Glomerular visceral epithelial cell (primary cell): ENCODE measurements around the gene PXK.
"Not testable (repeated sequence)": the region's sequence is repeated elsewhere in the genome, so short reads cannot be mapped to it uniquely, and the experiment has no call there.

ENCODE experiments used
- DNase-seq: peaks from one replicate; pipeline ENCODE4 v3.0.0-alpha.2; 2016; ENCODE audit errors: extremely low spot score

PXK gene

DNA sequence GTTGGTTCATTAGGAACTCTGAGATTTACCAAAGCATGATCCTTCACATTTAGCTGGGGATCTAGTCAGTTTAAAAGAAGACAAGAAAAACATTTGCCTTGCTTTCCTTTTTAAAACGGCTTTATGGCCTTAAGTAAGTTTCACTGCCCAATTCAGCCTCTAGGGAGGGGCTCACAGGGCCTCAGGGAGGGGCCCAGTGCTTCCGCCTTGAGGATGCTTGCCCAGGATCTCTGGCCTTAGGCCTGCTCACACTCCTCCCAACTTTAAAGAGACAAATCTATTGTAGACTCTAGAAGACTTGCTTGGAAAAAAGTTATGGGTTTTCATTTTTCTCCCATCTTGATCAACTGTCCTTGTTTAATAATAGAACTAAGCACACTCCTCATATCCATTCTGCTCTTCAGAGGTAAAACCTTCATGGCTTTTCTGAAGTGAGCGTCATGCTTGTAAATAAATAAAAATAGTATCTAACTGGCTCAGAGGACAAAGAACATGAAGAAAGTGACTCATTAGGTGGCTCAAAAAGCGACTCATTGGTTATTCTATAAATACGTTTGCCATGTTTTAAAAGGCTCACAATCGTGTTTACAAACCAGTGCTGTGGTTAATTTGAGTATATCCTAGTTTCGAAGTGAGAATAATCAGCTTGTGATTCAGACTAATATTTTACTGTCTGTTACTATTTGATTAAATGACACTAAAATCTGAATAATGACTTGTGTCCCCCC is 87.3 kb downstream of the PXK start:
- DNase-seq, result no peak

DNA sequence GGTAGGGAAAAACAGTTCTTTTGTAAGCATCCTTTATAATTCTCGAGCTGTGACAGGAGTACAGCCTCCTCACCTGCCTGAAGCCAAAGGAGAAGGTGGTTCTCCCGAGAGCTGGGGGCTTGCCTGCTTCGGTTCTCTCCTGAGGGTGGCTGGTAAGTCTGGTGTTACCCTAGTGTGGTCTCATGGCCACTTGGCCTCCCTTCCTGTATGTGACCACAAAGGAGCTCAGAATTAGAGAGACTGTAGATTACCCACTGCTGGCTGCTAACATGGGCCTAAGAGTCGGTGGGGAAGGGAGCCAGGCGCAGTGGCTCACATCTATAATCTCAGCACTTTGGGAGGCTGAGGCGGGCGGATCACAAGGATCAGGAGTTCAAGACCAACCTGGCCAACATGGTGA is 88.3 kb downstream of the PXK start:
- DNase-seq, result no peak

DNA sequence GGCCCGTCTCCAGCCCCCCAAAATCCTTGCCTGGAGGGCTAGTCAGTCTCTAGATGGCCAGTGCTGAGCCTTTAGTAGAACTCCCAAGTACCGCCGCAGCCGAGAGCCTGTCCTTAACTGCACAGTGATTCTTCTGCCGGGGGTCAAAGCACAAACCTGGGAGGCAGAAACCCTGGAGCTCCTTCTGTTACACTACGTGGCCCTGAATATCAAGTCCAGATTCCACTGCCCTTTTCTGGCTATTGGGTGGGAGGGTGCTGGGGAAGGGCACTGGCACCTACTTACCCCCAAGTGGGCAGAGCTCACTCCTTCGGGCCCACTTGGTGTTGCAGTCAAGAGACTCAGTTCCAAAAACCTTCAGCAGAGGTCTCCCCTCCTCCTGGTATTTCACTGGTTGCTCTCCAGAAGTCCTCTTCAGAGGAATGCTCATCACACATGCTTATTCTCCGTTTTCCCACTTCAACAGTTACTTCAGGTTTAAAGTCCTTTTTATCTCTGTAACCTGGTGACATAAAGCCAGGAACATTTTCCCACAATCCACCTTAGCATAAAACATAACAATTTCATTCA is 90.1 kb downstream of the PXK start:
- peak; percentile 28 for DNase-seq

DNA sequence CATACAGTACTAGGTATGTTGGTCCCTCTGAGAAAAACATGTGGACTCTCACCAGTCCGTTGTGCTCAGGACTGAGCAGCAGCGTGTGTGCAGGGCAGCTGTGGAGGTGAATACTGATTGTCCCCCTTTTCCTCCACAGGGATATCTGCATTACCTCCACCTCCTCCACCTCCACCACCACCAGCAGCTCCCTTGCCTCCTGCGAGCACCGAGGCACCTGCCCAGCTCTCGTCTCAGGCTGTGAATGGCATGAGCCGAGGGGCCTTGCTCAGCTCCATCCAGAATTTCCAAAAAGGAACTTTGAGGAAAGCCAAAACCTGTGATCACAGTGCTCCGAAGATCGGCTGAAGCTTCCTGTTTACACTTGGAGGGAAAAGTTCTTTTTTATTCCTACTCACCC is 91.9 kb downstream of the PXK start:
- DNase-seq, result no peak

DNA sequence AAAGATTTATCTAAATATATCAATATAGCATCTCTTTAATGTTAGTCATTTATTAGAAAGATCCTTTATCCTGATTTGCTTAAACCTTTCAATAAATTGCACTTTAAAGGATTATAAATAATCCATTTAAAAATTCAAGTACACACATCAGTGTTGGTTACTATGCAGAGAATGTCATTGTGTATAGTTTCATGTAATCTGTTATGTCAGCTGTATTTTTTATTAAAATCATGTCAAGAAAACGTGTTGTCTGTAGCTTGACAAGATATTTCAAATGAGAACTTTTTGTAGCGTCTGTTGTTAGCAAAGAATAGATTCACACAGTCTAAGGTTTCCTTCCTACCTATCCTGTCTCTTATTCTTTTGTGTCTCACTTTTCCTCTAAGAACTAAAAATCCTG is 93.1 kb downstream of the PXK start:
- DNase-seq, result no peak

DNA sequence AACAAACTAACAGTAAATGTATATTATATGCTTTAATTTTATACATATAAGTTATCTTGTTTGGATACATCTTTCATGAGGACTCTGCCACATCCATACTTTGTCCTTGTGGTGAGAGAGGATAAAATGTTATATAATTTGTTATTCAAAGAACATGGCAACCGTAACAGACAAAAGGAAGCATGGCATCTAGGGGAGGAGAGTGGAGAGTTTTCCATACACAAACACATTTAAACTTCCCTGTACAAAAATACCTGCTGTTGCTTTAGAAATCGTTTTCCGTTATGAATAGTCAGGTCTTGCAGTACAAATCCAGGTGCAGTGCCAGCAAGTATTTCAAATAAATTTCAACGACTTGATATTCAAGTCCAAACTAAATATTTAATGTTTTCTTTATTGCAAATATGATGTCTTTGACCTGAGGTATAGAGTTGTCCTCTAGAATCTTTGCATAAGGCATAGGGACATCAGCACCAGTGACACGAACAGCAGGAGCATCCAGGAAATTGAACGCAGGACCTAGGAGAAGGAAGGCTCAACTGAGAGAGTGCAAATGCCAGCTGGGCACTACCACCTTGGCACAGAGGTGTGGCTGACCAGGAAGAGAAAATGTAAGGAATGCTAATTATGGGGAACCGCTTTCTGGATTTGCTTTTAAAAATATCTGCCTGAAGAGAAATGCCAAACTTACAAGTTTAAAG is 95.1 kb downstream of the PXK start:
- DNase-seq, result no peak

DNA sequence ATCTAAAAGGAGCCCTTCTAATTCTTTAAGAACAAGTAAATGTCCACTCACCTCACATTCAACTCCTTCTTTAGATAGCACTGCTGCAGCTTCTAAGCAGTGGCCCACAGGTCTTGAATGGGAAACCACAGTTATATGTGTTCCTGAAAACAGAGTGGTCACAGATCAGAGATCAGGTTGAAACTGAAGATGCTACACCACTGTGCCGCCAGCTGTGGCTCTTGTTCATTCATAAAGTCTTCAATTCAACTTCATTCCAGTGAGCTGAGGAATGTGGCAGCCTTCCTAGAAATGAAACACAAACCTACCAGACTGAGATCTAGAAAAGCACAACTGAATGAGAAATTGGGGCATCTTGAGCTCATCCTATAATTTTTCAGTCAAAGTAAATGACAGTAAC is 97.0 kb downstream of the PXK start:
- DNase-seq, result no peak

DNA sequence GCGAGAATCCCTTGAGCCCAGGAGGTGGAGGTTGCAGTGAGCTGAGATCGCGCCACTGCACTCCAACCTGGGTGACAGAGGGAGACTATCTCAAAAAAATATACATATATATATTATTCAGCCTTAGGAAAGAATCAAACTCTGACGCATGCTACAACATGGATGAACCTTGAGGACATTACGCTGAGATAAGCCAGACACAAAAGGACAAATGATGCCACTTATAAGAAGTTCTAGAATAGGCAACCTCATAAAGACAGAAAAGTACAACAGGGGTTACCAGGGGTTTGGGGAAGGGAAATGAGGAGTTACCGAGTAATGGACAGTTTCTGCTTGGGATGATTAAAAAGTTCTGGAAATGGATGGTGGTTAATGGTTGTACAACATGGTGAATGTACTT is 100.2 kb downstream of the PXK start:
- DNase-seq, result no peak

DNA sequence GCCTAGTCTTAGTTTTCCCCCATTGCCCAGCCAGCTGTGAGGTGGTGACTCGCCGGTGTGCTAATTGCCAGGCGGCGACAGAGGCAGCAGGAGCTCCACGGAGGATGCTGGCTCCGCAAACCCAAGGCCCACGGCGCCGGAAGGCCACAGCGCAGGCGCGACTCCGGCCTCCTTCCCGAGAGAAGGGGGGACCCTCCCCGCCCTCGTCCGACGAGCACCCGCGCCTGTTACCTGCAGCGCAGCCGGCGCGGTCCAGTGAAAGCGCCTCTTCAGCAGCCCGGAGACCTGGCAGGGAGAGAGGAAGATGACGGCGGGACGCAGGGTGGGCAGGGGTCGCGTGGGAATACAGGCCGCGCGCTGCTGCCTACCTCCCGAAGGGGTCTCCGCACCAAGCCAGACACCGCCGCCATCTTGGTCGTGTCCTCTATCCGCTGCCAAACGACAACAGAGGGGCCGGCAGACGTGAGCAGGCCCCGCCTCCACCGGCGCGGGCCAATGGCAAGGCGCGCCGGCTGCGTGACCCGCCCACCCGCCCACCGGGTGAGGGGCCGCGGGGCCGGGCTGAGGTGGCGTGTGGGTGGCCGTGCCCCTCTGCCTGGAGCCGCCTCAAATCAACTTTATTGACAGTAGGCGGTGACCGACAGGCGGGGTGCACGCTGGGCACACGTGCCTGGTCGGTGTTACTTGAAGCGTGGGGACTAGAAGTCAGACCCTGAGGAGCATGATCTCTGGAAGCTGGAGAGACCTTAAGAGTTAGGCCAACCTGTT is 100.9 kb downstream of the PXK start, which contains the start of gene PDHB:
TSS of gene PDHB (minus strand) at position 433 of the 768 bp plus-strand sequence. CDS start at position 410, 23 bp downstream.
- peak; percentile 88 for DNase-seq

DNA sequence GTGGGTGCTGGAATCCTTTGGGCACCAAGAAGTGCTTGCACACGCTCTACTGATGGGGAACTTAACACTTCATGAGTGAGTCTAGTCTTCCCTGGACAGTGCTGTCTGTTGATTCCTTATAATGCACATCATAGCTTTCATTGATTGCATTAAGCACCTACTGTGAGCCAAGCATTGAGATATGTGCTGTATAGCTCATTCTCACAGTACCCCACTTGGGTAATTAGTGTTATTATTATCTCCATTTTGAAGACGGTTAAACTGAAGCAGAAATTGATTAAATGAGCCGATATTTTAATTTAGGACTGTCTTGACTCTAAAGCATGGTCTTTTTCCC is 101.4 kb downstream of the PXK start:
- no peak for DNase-seq

DNA sequence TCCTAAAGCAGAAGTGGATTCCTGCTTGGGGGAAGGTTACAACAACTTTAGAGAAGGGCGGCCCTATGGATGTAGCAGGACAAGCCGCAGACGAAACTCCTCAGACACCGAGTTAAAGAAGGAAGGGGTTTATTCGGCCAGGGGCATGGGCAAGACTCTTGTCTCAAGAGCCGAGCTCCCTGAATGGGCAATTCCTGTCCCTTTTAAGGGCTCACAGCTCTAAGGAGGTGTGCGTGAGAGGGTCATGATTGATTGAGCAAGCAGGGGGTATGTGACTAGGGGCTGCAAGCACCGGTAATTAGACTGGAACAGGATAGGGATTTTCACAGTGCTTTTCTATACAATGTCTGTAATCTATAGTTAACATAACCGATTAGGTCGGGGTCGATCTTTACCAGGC is 101.8 kb downstream of the PXK start:
- no peak for DNase-seq

DNA sequence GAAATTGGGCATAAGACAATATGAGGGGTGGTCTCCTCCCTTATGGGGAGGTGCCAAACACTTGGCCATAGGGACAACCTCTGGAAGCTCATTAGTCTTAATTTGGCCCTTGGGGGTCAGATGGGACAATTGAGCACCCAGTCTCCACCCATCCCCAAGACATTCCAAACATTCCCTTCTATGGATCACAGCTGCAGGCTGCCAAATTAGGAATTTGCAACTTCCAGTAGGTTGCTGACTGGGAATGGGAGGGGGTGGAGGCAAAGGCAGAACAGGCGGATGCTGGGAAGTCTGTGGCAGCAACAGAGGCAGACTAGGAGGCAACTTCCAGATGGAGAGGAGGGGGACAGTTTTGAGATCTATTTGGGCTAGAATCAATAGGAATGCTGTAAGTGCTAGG is 102.3 kb downstream of the PXK start:
- DNase-seq, result peak; percentile 47

DNA sequence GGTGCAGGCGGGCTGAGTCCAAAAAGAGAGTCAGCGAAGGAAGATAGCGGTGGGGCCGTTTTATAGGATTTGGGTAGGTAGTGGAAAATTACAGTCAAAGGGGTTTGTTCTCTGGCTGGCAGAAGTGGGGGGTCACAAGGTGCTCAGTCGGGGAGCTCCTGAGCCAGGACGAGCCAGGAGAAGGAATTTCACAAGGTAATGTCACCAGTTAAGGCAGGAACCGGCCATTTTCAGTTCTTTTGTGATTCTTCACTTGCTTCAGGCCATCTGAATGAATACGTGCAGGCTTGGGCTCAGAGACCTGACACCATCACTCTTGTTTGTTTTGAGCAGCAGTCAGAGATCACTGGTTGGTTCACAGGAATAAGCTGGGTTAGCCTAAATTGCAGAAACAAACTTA is 104.6 kb downstream of the PXK start:
- DNase-seq, result not testable (repeated sequence)

DNA sequence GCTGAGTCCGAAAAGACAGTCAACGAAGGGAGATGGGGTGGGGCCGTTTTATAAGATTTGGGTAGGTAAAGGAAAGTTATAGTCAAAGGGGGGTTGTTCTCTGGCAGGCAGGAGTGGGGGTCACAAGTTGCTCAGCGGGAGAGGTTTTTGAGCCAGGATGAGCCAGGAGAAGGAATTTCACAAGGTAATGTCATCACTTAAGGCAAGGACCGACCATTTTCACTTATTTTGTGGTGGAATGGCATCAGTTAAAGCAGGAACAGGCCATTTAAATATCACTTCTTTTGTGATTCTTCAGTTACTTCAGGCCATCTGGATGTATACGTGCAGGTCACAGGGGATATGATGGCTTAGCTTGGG is 108.3 kb downstream of the PXK start:
- DNase-seq, result not testable (repeated sequence)

DNA sequence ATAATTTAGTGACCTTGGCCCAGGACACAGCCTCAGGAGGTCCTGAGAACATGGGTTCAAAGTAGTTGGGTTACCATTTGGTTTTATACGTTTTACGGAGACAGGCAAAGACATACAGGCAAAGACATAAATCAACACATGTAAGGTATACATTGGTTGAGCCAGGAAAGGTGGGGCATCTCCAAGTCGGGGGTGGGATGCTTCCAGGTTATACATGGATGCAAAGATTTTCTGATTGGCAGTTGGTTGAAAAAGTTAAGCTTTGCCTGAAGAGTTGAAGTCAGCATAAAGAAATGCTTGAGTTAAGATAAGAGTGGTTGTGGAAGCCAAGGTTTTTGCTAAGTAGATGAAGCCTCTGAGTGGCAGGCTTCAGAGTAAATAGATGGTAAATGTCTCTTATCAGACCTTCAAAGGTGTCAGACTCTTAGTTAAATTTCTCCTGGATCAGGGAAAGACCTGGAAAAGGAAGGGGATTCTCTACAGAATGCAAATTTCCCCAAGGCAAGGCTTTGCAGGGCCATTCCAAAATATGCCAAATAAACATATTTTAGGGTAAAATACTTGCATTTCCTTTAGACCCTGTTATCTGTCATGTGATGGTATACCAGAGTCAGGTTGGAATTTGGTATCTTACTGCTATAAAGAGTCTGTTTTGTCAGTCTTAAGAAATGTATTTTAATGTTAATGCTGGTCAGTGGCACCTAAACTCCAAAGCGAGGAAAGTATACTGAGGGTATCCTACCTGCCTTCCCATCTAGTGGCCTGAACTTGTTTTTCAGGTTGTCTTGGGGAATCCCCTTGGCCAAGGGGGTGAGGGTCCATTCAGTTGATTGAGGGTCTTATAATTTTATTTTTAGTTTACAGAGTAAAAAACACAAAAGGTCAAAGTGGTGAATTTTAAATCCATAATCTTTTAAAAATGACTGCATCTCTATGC is 109.1 kb downstream of the PXK start:
- DNase-seq, result no peak

DNA sequence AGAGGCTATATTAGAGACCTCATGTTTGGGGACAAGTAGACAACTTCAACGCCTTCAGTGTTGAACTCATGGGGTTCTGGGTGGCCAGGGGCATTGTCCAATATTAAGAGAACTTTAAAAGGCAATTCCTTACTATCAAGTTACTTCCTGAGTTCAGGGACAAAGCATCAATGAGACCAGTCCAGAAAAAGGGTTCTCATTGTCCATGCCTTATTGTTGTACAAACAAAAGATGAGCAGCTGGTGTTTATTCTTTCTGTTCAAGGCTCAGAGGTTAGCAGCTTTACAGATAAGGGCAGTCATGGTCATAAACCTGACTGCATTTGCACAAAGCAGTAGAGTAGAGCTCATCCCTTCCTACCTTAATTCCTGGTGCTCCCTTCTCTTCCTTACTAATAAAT is 119.5 kb downstream of the PXK start:
- no peak for DNase-seq

DNA sequence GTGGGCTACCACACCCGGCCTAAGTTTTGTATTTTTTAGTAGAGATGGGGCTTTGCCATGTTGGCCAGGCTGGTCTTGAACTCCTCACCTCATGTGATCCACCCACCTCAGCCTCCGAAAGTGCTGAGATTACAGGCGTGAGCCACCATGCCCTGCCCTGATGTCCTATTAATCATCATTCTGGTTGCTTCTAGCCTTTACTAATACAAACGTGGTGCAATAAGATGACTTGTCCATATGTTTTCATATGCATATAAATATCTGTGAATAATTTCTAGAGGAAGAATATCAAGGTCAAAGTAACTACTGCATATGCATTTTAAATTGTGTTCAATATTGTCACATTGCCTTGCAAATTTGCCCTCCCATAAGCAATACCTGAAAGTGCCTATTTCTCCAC is 126.5 kb downstream of the PXK start:
- DNase-seq, result no peak

DNA sequence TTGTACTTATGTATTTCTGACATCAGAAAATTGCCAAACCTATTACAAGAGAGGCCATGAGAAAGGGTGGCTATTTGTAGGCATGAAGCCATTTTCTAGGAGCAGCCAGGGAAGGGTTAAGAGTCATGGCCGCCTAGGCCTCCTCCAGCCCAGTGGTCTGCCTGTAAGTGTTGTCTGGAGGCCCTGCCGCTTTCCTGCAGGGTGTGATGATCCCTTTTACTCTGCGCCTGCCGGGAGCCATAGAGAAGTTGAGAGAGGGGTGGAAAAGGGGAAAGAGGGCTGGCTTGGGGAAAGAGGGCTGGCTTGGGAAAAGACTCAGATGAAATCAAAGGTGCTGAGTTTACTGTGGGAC is 130.1 kb downstream of the PXK start:
- DNase-seq, result no peak

DNA sequence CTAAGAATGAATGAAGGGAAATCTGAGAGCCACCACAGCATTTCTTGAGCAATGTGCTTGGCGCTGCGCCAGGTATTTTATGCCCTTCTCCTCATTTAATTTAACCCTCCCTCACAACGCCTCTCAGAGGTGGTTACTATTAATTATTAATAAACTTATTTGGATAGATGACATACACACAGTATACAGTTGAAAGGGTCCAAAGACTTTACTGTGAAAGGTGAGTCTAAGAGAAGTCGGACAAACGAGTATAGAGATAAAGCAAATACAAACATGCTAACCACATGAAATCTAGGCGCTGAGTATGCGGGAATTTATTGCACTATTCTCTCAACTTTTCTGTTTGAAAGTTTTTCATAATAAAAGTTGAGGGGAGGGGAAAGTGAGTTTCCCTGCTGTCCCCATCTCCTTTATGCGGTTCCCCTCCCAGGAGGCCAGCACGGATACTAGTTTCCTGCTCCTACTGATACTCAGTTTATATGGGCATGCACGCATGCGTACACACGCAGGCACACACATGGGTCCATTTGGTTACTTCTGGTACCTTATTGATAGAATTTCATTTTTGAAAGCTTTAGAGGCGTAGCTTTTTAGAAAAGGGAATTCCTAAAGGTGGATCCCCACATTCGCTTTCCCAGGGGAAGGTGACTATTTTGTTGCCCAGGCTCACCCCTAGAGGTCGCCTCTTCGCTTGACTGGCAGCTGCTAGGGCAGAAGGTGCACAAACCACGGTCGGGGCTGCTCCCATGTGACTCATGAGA is 130.7 kb downstream of the PXK start:
- peak; percentile 83 for DNase-seq

DNA sequence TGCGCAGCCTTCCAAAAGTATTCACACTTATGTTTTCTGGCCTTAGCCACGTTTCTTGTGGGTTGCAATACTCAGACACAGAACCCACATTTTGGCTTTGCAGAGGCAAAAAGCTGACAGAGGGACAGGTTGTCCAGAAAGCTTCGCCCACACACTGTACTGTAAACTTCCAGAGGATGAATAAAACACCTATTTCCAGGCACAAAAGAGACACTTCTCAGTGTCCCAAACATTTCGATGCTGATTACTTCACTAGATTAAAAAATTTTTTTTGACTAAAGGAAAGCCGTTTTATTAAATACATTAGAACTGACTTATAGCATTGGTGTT is 131.2 kb downstream of the PXK start:
- DNase-seq, result no peak

DNA sequence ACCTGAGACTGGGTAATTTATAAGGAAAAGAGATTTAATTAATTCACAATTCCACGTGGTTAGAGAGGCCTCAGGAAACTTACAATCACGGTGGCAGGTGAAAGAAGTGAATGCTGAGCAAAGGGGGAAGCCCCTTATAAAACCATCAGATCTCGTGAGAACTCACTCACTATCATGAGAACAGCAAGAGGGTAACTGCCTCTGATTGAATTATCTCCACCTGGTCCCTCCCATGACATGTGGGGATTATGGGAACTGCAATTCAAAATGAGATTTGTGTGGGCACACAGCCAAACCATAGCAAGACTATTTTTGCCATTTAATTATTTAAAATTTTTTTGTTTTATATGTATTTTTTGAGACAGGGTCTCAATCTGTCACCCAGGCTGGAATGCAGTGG is 132.2 kb downstream of the PXK start:
- DNase-seq, result no peak
